WI38 (cell line): ENCODE data around the gene GEMIN4.
A peak's percentile ranks its signal among the peaks of the same experiment; 100 is the strongest.

Experiments used
- H3K4me3 ChIP-seq: 2 replicates; pipeline ENCODE4 v1.5.1; 2011; ENCODE audit warnings: low read depth, mild to moderate bottlenecking, control low read depth, low read length
- TF ChIP-seq, protein P1 (sequence below): IDR thresholded peaks from 2 replicates; pipeline ENCODE4 v1.5.1; 2012; ENCODE audit warnings: low read depth, mild to moderate bottlenecking, control low read depth, low read length

GEMIN4 gene

GRCh38 chr17:744937-745336, 7.1 kb downstream of the GEMIN4 start:
- no peak overlapping the region for H3K4me3 ChIP-seq
- TF ChIP-seq, protein P1, sequence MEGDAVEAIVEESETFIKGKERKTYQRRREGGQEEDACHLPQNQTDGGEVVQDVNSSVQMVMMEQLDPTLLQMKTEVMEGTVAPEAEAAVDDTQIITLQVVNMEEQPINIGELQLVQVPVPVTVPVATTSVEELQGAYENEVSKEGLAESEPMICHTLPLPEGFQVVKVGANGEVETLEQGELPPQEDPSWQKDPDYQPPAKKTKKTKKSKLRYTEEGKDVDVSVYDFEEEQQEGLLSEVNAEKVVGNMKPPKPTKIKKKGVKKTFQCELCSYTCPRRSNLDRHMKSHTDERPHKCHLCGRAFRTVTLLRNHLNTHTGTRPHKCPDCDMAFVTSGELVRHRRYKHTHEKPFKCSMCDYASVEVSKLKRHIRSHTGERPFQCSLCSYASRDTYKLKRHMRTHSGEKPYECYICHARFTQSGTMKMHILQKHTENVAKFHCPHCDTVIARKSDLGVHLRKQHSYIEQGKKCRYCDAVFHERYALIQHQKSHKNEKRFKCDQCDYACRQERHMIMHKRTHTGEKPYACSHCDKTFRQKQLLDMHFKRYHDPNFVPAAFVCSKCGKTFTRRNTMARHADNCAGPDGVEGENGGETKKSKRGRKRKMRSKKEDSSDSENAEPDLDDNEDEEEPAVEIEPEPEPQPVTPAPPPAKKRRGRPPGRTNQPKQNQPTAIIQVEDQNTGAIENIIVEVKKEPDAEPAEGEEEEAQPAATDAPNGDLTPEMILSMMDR = no peak

- TF ChIP-seq, protein P1 = no peak
- no peak overlapping the region for H3K4me3 ChIP-seq
Observed at GRCh38 chr17:743139-743538, 8.9 kb downstream of the GEMIN4 start.

DNA sequence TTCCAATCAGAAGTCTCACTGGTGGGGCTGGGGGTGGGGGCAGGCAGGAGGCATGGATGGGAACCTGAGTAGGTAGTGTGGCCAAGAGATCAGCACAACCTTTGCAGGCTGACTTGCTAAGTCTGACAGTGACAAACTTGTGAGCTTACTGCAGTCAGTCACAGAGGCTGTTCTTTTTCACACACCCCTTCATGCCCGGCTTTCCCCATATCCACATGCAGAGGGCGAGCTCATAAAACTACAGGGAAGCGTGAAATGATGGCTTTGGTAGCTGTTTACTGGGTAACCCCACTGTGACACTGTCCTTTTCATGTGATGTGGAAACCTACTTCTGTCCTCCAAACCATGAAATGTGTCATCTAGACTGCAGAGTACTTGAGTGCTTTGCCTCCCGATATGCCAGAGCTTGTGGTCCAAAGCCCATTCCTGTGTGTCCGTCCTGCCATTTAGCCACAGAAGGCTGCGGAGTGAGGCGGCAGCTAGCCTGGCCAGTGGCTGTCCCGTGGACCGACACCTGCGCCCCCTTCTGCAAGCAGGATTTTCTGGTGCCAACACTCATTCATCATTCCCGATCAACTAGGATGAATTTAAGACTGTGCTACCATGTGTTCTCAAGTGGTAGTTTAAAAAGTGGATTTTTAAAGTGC, 9.8 kb downstream of the GEMIN4 start:
- TF ChIP-seq, protein P1 = no peak
- H3K4me3 ChIP-seq = no peak overlapping the region

GRCh38 chr17:740240-741017, 11.6 kb downstream of the GEMIN4 start:
- TF ChIP-seq, protein P1 = no peak
- no peak overlapping the region for H3K4me3 ChIP-seq

DNA sequence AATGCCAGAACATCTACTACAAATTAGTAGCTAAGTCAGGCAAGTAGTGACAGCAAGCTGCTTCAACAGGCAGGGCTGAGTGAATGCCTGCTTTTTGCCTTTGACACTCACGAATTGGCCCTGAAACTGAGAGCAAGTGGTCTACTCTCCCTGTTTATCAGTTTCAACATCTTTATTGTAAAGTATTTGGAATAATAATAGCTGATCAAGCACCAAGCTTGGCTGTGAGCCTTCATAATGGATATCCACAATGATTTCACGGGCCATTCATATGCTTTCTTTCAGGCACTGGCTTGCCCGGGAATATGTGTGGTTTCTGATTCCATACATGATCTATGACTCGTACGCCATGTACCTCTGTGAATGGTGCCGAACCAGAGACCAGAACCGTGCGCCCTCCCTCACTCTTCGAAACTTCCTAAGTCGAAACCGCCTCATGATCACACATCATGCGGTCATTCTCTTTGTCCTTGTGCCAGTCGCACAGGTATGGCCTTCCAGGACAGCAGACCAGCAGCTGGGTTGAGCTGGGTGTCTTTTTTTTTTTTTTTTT, 14.4 kb downstream of the GEMIN4 start:
- no peak overlapping the region for H3K4me3 ChIP-seq
- TF ChIP-seq, protein P1 = no peak

DNA sequence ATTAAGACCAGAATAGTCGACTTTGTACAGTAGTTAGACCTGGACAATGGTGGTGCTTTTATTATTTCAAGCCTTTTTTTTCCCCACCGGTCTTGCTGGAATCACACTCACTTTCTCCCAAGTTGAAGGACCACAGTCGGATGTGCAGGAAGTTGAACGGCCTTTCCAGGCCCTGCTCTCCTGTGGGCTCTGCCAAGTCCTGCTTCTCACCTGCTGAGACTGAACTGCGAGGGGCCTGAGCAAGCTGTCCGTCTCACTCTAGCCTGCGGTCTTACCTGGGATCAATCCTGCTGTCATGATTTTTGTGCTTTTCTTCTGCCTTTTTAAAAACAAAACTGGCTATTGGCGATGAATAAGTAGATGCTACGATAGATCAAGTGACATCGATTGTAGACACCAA, 18.3 kb downstream of the GEMIN4 start:
- H3K4me3 ChIP-seq = peak overlapping the region; percentile 71
- TF ChIP-seq, protein P1 = no peak
